ENCODE measurements around the gene DTD1.

GRCh38 chr20:18589941-18590674, 2.3 kb downstream of the DTD1 start:
- TF ChIP-seq GATA2 (IDR thresholded peaks at IDR 0.05; ENCODE audit: low read depth, low read length) (no peak), GATA3 (IDR thresholded peaks at IDR 0.05; ENCODE audit: low read depth, low read length) (no peak)
